K562 (cell line): ENCODE measurements around the gene ASB2. TPM values are rescaled to one million over a fixed set of nuclear protein-coding genes. Genes with fewer than 3 reads are reported as not detected.

Source experiments
- ATAC-seq: fragments of 200-7000 bp; cut with Tn5 transposase; 3 replicates; pipeline ENCODE4 v1.9.1; 2020; ENCODE audit warnings: moderate library complexity
- BruUV-seq: library from RNA; stranded (reverse); fragments of 400-500 nt; replicated peaks from 2 replicates; lab custom pipeline; 2021; lab: Mats Ljungman, UMichigan
- CTCF ChIA-PET: fragments of 300-600 bp; formaldehyde crosslinking; extraction: SDS; loops from one replicate; lab custom pipeline; 2021; ENCODE audit warnings: low intra/inter-chr PET ratio; lab: Yijun Ruan, JAX
- POLR2A ChIA-PET: fragments of 300-600, 350-650 bp; sonication (Branson Sonifier 250); formaldehyde crosslinking; extraction: SDS; loops from one replicate; lab custom pipeline; 2021; ENCODE audit warnings: antibody characterized with exemption, inconsistent platforms; lab: Yijun Ruan, JAX
- DNase-seq, 4 experiments: peaks; one replicate each; pipeline versions ENCODE4 v3.0.0 to v3.0.0-alpha.2; 2011 to 2018; ENCODE audit warnings: low spot score in 3 of 4, mixed read lengths in 3 of 4; ENCODE audit errors: extremely low read depth in 1 of 4
- FAIRE-seq: peaks from 2 replicates; lab custom pipeline; 2011; peaks lifted over from hg19 to GRCh38; lab: Jason Lieb, UNC
- H2AFZ ChIP-seq: 2 replicates; pipeline ENCODE4 v1.6.0; 2011; ENCODE audit warnings: low read depth, low read length, control low read depth, inconsistent platforms
- H3K27ac ChIP-seq: fragments of 200-600 bp; 3 replicates; pipeline ENCODE4 v1.8.0; 2011; ENCODE audit warnings: low read depth, mild to moderate bottlenecking, control low read depth, inconsistent platforms, low read length, moderate library complexity, mixed read lengths; ENCODE audit errors: extremely low read depth
- H3K27me3 ChIP-seq, 2 experiments: fragments of 300-600 bp in 1 of 2; 2 replicates in 1 of 2; 3 replicates in 1 of 2; pipeline versions ENCODE4 v1.6.0 to v1.8.0; 2011; ENCODE audit warnings: inconsistent platforms in 2 of 2, low read length in 2 of 2, mild to moderate bottlenecking in 1 of 2, mixed read lengths in 1 of 2, moderate library complexity in 1 of 2; ENCODE audit not compliant: control insufficient read depth in 2 of 2, insufficient read depth in 2 of 2
- H3K36me3 ChIP-seq: fragments of 300-600 bp; 3 replicates; pipeline ENCODE4 v1.8.0; 2011; ENCODE audit warnings: mild to moderate bottlenecking, low read length, inconsistent platforms; ENCODE audit not compliant: control insufficient read depth, insufficient read depth
- H3K4me1 ChIP-seq, 2 experiments: fragments of 200-600 bp in 1 of 2; replicated peaks in 1 of 2; 2 replicates in 1 of 2; 3 replicates in 1 of 2; pipeline versions ENCODE4 v1.5.1 to v1.8.0; 2011; ENCODE audit warnings: inconsistent platforms in 2 of 2, low read length in 2 of 2, mild to moderate bottlenecking in 1 of 2, mixed read lengths in 1 of 2, moderate library complexity in 1 of 2; ENCODE audit not compliant: control insufficient read depth in 2 of 2, insufficient read depth in 2 of 2
- H3K4me2 ChIP-seq: 2 replicates; pipeline ENCODE4 v1.6.1; 2011; ENCODE audit warnings: low read length, control low read depth, inconsistent platforms, mixed read lengths; ENCODE audit not compliant: insufficient read depth
- H3K4me3 ChIP-seq: fragments of 200-600 bp; sonication (generic), shearing (Covaris generic); 2 replicates; pipeline ENCODE4 v1.5.1; 2016; ENCODE audit warnings: control low read depth, inconsistent platforms
- H3K79me2 ChIP-seq: fragments of 200-600 bp; 3 replicates; pipeline ENCODE4 v1.8.0; 2011; ENCODE audit warnings: low read length, inconsistent platforms; ENCODE audit not compliant: control insufficient read depth, insufficient read depth
- H3K9ac ChIP-seq, 2 experiments: 2 replicates each; pipeline versions ENCODE4 v1.6.0 to v1.6.1; 2011; ENCODE audit warnings: low read depth in 2 of 2, low read length in 2 of 2, control low read depth in 1 of 2, inconsistent platforms in 1 of 2, mild to moderate bottlenecking in 1 of 2, mixed read lengths in 1 of 2; ENCODE audit not compliant: insufficient read depth in 1 of 2
- H3K9me1 ChIP-seq: one replicate; pipeline ENCODE4 v1.6.0; 2011; ENCODE audit warnings: inconsistent platforms, mild to moderate bottlenecking, low read length, moderate library complexity; ENCODE audit not compliant: control insufficient read depth, insufficient read depth
- H3K9me3 ChIP-seq: replicated peaks from 2 replicates; pipeline ENCODE4 v1.5.1; 2011; ENCODE audit warnings: low read depth, low read length, inconsistent platforms; ENCODE audit not compliant: control insufficient read depth, insufficient read depth
- H4K20me1 ChIP-seq: replicated peaks from 2 replicates; pipeline ENCODE4 v1.6.1; 2011; ENCODE audit warnings: low read length, inconsistent platforms, mixed read lengths; ENCODE audit not compliant: control insufficient read depth, insufficient read depth
- BHLHE40 ChIP-seq: IDR thresholded peaks from 2 replicates; pipeline ENCODE4 v1.6.1; 2011; ENCODE audit warnings: low read length, improper control_type of control experiment
- CBX2 ChIP-seq: fragments of 200-600 bp; sonication (generic); IDR thresholded peaks from one replicate; pipeline ENCODE4 v1.6.1; 2012; ENCODE audit warnings: mild to moderate bottlenecking, low read length, inconsistent platforms; ENCODE audit not compliant: insufficient read depth, poor library complexity, severe bottlenecking
- CTCF ChIP-seq, 3 experiments: IDR thresholded peaks in 2 of 3; conservative IDR thresholded peaks in 1 of 3; 2 replicates each; pipeline ENCODE4 v1.5.1; 2011 to 2012; ENCODE audit warnings: low read length in 3 of 3, mild to moderate bottlenecking in 3 of 3, control low read depth in 2 of 3, improper control_type of control experiment in 1 of 3, inconsistent platforms in 1 of 3, low read depth in 1 of 3, mixed read lengths in 1 of 3, moderate library complexity in 1 of 3; ENCODE audit not compliant: insufficient read depth in 2 of 3
- MEIS2 ChIP-seq: fragments of 450-650 bp; IDR thresholded peaks from 2 replicates; pipeline ENCODE4 v1.6.1; 2014; ENCODE audit warnings: mild to moderate bottlenecking; ENCODE audit not compliant: partially characterized antibody
- PBX2 ChIP-seq, 2 experiments: IDR thresholded peaks in 1 of 2; conservative IDR thresholded peaks in 1 of 2; 2 replicates each; pipeline ENCODE4 v1.6.1; 2016; ENCODE audit warnings: low read depth in 2 of 2, mild to moderate bottlenecking in 1 of 2, missing compliant biosample characterization in 1 of 2, missing genetic modification characterization in 1 of 2, moderate library complexity in 1 of 2
- PKNOX1 ChIP-seq: fragments of 450-650 bp; IDR thresholded peaks from 2 replicates; pipeline ENCODE4 v1.6.1; 2016
- RBM14 ChIP-seq: fragments of 200-400 bp; formaldehyde crosslinking; IDR thresholded peaks from 2 replicates; pipeline ENCODE4 v1.6.1; 2018; ENCODE audit warnings: low read depth, mild to moderate bottlenecking, low read length, moderate library complexity, borderline replicate concordance; ENCODE audit not compliant: insufficient read depth
- RNF219 ChIP-seq: fragments of 250-450 bp; sonication (Bioruptor Pico); IDR thresholded peaks from 2 replicates; pipeline ENCODE4 v1.5.0; 2022; ENCODE audit warnings: mild to moderate bottlenecking
- WGBS: fragments of 100-300 bp; shearing (Covaris generic); methylation state at CpG from one replicate; pipeline ENCODE4 v1.1.6; 2016; ENCODE audit warnings: low coverage, mixed read lengths; ENCODE audit not compliant: insufficient coverage; ENCODE audit errors: missing lambda C conversion rate; 5-methylcytosine and 5-hydroxymethylcytosine counted together
- in situ Hi-C: fragments of 300-500 bp; cut with MboI; formaldehyde crosslinking; loops from 4 replicates; pipeline ENCODE4 v1.15.0; 2018; ENCODE audit warnings: inconsistent platforms, mixed read lengths
- intact Hi-C: fragments of 100-400 bp; cut with micrococcal nuclease; formaldehyde crosslinking; loops from 2 replicates; pipeline ENCODE4 v1.14.2; 2022
- polyA plus RNA-seq, 8 experiments: library from polyadenylated mRNA; depleted of rRNA in 4 of 8; stranded (reverse) in 5 of 8; unstranded in 3 of 8; fragments of >200 nt; fragmentation: Nextera tagmentation in 2 of 8; fragmentation: Illumina TruSeq in 1 of 8; extraction: Ambion mirVana in 2 of 8; extraction: Trizol in 1 of 8; gene quantifications; 2 replicates each; pipeline versions ENCODE4 v1.2.1 to v1.2.3, GENCODE V29; 2011 to 2014; ENCODE audit warnings: inconsistent platforms in 1 of 8, missing spikeins in 1 of 8
- total RNA-seq, 7 experiments: library from RNA; depleted of rRNA in 6 of 7; stranded (reverse); fragments of >200 nt in 6 of 7; fragmentation: Illumina TruSeq in 2 of 7; extraction: Trizol in 2 of 7; gene quantifications; 2 replicates each; pipeline versions ENCODE4 v1.2.1 to v1.2.3, GENCODE V29; 2011 to 2021; ENCODE audit warnings: low replicate concordance in 1 of 7

Gene ASB2
- total and polyA plus RNA-seq, 9 of the 15 experiments (the other 6 are each of a cell fraction or from before 2014, with no cell fraction given), result not detected

- no peak for FAIRE-seq
- in situ Hi-C loops, result no loop called here
- Histone ChIP-seq H3K4me1 (peaks cover 0 to 6% of the 10 kb centered on the region in 2 experiments; a peak in 2 of 5 replicates), H3K27me3 (peaks cover 0 to 7% of the 10 kb centered on the region in 2 experiments; a peak in 3 of 5 replicates), H3K27ac (no peak overlapping the region), H3K4me2 (no peak overlapping the region), H3K79me2 (no peaks in the 10 kb centered on the region), H3K9me3 (no peaks in the 10 kb centered on the region), H3K9me1 (no peaks in the 10 kb centered on the region), H3K36me3 (no peaks in the 10 kb centered on the region), H3K9ac (no peak overlapping the region), H3K4me3 (no peak overlapping the region), H2AFZ (no peak overlapping the region), H4K20me1 (peaks cover 5% of the 10 kb centered on the region; the same call in 1 of the 2 replicates)
- peak; percentile 58; the same call in 1 of the 3 replicates for ATAC-seq
- intact Hi-C loops, result no loop called here
- WGBS, result 8% methylated on average over 13 of the region's 14 CpGs
- no TSS peak for BruUV-seq
- ChIA-PET CTCF (no interaction called here), POLR2A (interaction anchor here (0.5 kb wide), 1 partner anchor 73 kb away, joined by 3 read pairs; no protein-coding TSS in a partner anchor)
- peak; percentile 14 to 31 (median 30) for DNase-seq
- TF ChIP-seq CTCF (IDR thresholded peaks at IDR 0.05 in 2 of 3, conservative IDR thresholded peaks at IDR 0.05 in 1 of 3; ENCODE audit: insufficient read depth in 2 of 3, low read depth in 1 of 3, low read length in 3 of 3) (peak; percentile 19 to 49 (median 30); a peak in 5 of 6 replicates), RNF219 (CRISPR knock-in tag) (no peak), BHLHE40 (peak; percentile 37; the same call in 1 of the 2 replicates), CBX2 (no peak), RBM14 (no peak), PBX2 (CRISPR knock-in tag; IDR thresholded peaks at IDR 0.05; ENCODE audit: low read depth) (no peak), PBX2 (tag; conservative IDR thresholded peaks at IDR 0.05; ENCODE audit: low read depth) (0 out of 2 replicates have a peak, but pooled peaks have one; percentile 11), MEIS2 (peak; percentile 10), PKNOX1 (peak; percentile 63; the same call in 1 of the 2 replicates)
Measured at GRCh38 chr14:94005324-94006073, 29.1 kb upstream of the ASB2 start.
